COLO668 (cell line): ENCODE measurements around the gene BPI.
"Not testable (repeated sequence)": the region's sequence is repeated elsewhere in the genome, so short reads cannot be mapped to it uniquely, and the experiment has no call there.

ENCODE experiments used
- DNase-seq: peaks from one replicate; lab custom pipeline; 2025; ENCODE audit not compliant: unreplicated experiment; lab: John Stamatoyannopoulos, UW

BPI gene

GRCh38 chr20:38303908-38304379, at the start of gene BPI:
TSS of gene BPI (plus strand) at chr20:38304156. CDS start at chr20:38304224, 68 bp downstream.
- no peak for DNase-seq

- DNase-seq: not testable (repeated sequence)
These were observed 49.3 kb upstream of the BPI start for GRCh38 chr20:38254621-38255020.

- no peak for DNase-seq
These were observed 48.6 kb upstream of the BPI start for GRCh38 chr20:38255393-38255792.

GRCh38 chr20:38256021-38256420, 47.9 kb upstream of the BPI start:
- no peak for DNase-seq

GRCh38 chr20:38256966-38257365, 47.0 kb upstream of the BPI start:
- no peak for DNase-seq

- DNase-seq: no peak
These were observed 45.3 kb upstream of the BPI start for GRCh38 chr20:38258545-38259215.

GRCh38 chr20:38260025-38260377, 44.0 kb upstream of the BPI start:
- DNase-seq: no peak

- DNase-seq: no peak
These were observed 43.4 kb upstream of the BPI start, which contains the start of gene KIAA1755 for GRCh38 chr20:38260378-38261053. TSS of gene KIAA1755 (minus strand) at chr20:38260735. CDS start at chr20:38260500, 235 bp downstream.

GRCh38 chr20:38261054-38261390, 42.9 kb upstream of the BPI start:
- no peak for DNase-seq

- no peak for DNase-seq
These were observed 41.0 kb upstream of the BPI start for GRCh38 chr20:38262931-38263330.

- DNase-seq: no peak
These were observed 37.5 kb upstream of the BPI start for GRCh38 chr20:38266426-38266825.

GRCh38 chr20:38267296-38267695, 36.7 kb upstream of the BPI start:
- DNase-seq: no peak

GRCh38 chr20:38267901-38268514, 35.9 kb upstream of the BPI start:
- DNase-seq: no peak

GRCh38 chr20:38269040-38269439, 34.9 kb upstream of the BPI start:
- DNase-seq: no peak

- no peak for DNase-seq
These were observed 34.2 kb upstream of the BPI start for GRCh38 chr20:38269715-38270114.

GRCh38 chr20:38270869-38271605, 32.9 kb upstream of the BPI start:
- DNase-seq: no peak

GRCh38 chr20:38271608-38272120, 32.3 kb upstream of the BPI start:
- no peak for DNase-seq

- DNase-seq: no peak
These were observed 31.6 kb upstream of the BPI start for GRCh38 chr20:38272398-38272797.

GRCh38 chr20:38272961-38273360, 31.0 kb upstream of the BPI start:
- DNase-seq: no peak

GRCh38 chr20:38275815-38276550, 28.0 kb upstream of the BPI start:
- no peak for DNase-seq

- no peak for DNase-seq
These were observed 26.7 kb upstream of the BPI start for GRCh38 chr20:38277285-38277684.
